Body of pancreas (tissue), 4 donors: ENCODE measurements around the gene TPI1.

Source experiments
- POLR2A ChIP-seq, 3 donors: fragments of 450-650 bp; IDR thresholded peaks; one replicate each; pipeline ENCODE4 v1.6.1; 2016; ENCODE audit warnings: antibody characterized with exemption in 3 of 3, mild to moderate bottlenecking in 2 of 3
- TF ChIP-seq, protein P1 (sequence below), 7 experiments: fragments of 450-650 bp in 4 of 7; fragments of 200-600 bp in 3 of 7; sonication (generic) in 3 of 7; IDR thresholded peaks; one replicate each; pipeline ENCODE4 v1.5.1; 2016 to 2019; ENCODE audit warnings: antibody characterized with exemption in 7 of 7

DNA sequence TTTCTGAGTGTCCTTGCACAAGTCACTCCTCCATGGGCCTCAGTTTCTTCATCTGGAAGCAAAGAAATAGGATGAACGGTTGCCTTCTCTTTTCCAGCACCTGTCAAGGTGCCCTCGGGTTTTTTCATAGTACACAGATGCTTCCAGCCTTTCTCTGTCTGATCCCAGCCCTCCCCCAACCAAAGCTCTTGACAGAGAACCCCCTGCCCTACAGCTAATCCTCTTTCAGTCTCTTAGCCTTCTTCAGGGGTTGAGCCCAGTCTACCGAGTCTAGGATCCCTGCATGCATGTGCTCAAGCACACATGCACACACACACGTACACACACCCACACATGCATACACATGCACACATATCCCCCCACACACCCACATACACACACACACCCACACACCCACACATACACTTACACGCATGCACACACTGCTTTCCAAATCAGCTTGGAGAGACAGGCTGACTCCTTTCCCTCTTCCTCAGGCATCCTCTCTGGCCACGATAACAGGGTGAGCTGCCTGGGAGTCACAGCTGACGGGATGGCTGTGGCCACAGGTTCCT lies 20.9 kb upstream of the TPI1 start:
- TF ChIP-seq POLR2A (IDR thresholded peaks at IDR 0.05) = no peak
- TF ChIP-seq, protein P1, sequence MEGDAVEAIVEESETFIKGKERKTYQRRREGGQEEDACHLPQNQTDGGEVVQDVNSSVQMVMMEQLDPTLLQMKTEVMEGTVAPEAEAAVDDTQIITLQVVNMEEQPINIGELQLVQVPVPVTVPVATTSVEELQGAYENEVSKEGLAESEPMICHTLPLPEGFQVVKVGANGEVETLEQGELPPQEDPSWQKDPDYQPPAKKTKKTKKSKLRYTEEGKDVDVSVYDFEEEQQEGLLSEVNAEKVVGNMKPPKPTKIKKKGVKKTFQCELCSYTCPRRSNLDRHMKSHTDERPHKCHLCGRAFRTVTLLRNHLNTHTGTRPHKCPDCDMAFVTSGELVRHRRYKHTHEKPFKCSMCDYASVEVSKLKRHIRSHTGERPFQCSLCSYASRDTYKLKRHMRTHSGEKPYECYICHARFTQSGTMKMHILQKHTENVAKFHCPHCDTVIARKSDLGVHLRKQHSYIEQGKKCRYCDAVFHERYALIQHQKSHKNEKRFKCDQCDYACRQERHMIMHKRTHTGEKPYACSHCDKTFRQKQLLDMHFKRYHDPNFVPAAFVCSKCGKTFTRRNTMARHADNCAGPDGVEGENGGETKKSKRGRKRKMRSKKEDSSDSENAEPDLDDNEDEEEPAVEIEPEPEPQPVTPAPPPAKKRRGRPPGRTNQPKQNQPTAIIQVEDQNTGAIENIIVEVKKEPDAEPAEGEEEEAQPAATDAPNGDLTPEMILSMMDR (IDR thresholded peaks at IDR 0.05) = no peak
